Femur (tissue), 1 donor: ENCODE data around the gene PUM1.
"Not testable (repeated sequence)": the region's sequence is repeated elsewhere in the genome, so short reads cannot be mapped to it uniquely, and the experiment has no call there.

Experiments used
- DNase-seq: peaks from one replicate; pipeline ENCODE4 v3.0.0-alpha.2; 2017

PUM1 gene, protein sequence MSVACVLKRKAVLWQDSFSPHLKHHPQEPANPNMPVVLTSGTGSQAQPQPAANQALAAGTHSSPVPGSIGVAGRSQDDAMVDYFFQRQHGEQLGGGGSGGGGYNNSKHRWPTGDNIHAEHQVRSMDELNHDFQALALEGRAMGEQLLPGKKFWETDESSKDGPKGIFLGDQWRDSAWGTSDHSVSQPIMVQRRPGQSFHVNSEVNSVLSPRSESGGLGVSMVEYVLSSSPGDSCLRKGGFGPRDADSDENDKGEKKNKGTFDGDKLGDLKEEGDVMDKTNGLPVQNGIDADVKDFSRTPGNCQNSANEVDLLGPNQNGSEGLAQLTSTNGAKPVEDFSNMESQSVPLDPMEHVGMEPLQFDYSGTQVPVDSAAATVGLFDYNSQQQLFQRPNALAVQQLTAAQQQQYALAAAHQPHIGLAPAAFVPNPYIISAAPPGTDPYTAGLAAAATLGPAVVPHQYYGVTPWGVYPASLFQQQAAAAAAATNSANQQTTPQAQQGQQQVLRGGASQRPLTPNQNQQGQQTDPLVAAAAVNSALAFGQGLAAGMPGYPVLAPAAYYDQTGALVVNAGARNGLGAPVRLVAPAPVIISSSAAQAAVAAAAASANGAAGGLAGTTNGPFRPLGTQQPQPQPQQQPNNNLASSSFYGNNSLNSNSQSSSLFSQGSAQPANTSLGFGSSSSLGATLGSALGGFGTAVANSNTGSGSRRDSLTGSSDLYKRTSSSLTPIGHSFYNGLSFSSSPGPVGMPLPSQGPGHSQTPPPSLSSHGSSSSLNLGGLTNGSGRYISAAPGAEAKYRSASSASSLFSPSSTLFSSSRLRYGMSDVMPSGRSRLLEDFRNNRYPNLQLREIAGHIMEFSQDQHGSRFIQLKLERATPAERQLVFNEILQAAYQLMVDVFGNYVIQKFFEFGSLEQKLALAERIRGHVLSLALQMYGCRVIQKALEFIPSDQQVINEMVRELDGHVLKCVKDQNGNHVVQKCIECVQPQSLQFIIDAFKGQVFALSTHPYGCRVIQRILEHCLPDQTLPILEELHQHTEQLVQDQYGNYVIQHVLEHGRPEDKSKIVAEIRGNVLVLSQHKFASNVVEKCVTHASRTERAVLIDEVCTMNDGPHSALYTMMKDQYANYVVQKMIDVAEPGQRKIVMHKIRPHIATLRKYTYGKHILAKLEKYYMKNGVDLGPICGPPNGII

DNA sequence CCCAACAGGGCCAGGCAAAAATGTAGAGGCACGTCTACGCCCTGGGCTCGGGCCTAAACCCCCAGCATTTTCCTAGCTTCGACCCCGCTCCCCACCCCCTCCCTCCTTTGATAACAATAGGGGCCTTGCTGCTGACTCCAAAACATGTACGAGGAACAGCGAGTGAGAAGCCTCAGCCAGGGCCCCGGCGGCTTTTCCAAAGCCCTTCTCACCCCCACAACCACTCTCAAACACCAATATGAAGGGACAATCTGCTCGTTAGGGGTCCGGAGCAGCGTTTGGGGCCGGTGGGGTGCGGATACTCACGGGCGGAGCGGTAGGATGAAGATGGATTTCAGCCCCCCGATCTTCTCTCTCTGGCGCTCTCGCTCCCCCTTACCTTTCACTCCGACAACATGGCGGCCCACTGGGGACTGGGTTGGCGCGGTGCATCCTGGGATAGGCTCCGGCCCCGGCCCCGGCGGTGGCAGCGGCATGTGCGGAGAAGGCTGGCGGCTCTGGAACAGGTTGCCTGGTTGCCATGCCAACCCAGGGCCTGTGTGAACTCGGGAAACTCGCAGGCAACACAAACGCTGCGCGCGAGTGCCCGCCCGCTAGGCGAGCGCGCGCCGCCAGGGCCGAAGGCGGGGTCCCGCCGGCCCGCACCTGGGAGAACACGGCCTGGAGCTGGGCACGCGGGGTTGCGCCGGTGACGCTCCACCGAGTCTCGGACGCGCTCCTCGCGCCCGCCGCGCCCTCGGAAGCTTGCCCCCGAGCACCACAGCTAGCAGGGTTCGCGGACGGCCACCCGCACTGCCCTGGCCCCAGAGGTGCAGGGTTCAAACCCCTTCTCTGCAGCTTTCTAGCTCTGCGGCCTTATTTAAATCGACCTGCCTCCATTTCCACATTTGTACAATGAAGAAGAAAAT, at the start of gene PUM1:
Gene PUM1 (minus strand): TSS at position 408 of the 908 bp plus-strand sequence. CDS start 6,151 bp downstream, outside the sequence.
- DNase-seq: peak; percentile 98

DNA sequence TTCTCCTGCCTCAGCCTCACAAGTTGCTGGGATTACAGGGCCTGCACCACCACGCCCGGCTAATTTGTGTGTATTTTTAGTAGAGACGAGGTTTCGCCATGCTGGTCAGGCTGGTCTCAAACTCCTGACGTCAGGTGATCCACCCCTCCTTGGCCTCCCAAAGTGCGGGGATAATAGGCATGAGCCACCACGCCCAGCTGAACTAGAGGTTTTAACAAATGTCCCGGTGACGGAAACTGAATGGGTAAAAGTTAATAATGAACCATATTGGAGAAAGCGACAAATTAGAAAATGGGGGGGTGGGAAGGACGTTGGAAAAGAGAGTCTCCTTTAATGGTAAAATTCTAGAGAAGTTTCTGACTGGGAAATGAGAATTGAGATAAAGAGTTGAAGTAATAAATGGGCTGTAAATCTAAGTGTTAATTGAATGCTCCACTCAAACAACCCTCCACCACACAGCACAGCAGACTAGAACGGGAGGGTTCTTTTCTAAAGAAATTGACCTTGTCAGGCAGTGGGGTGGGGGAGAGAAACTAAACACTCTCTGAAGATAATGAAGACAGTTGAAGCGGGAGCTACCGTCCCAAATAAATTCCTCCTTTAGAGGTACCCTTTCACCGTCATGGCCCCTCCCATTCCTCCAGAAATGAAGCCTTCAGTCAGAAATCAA, 46.9 kb upstream of the PUM1 start:
- no peak for DNase-seq

DNA sequence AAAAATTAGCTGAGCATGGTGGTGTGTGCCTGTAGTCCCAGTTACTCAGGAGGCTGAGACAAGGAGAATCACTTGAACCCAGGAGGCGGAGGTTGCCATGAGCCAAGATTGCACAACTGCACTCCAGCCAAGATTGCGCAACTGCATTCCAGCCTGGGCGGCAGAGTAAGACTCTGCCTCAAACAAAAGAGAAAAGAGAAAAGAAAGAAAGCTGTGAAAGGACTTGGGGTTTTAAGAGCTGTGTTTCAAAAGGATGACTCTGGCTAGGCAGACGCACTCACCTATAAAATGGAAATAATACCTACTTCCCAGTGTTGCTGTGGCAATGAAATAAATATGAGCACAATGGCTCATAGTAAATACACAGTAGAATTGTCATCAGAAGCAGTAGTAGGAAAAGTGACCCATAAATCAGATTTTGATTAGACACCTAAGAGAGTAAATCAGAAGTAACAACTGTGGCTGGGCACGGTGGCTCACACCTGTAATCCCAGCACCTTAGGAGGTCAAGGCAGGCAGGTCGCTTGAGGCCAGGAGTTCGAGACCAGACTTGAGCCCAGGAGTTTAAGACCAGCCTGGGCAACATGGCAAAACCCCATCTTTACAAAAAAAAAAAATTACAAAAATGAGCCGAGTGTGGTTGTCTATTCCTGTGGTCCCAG, 45.9 kb upstream of the PUM1 start:
- no peak for DNase-seq

DNA sequence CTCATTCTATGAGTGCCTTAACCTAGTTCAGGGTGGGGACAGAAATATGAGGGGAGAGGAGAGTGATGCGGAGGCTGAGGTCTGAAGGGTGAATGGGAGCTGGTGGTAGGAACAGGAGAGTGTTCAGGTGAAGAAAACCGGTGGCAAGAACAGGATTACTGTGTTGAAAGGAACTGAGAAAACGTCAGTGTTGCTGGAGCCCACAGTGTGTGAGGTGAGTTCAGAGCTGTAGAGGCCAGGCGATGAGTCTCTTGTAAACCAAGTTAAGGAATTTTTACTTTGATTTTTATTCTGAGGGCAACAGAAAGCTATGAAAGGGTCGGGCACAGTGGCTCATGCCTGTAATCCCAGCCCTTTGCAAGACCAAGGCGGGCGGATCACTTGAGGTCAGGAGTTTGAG, 45.3 kb upstream of the PUM1 start:
- no peak for DNase-seq

- no peak for DNase-seq
Observed at GRCh38 chr1:31108861-31109260, 43.3 kb upstream of the PUM1 start.

DNA sequence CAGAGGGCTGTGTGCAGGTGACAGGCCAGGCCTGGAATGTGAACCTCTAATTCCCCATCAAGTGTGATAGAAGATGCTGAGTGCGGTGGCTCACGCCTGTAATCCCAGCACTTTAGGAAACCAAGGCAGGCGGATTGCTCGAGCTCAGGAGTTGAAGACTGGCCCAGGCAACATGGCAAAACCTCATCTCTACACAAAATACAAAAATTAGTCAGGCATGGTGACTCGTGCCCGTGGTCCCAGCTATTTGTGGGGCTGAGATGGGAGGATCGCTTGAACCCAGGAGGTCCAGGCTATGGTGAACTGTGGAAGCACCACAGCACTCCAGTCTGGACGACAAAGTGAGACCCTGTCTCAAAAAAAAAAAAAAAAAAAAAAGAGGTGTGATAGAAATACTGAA, 40.1 kb upstream of the PUM1 start:
- DNase-seq: no peak

- peak; percentile 23 for DNase-seq
Observed at GRCh38 chr1:31102501-31102950, 37.0 kb upstream of the PUM1 start.

- DNase-seq: peak; percentile 19
Observed at GRCh38 chr1:31101147-31101502, 35.6 kb upstream of the PUM1 start.

- DNase-seq: no peak
Observed at GRCh38 chr1:31099293-31100032, 33.9 kb upstream of the PUM1 start.

- DNase-seq: no peak
Observed at GRCh38 chr1:31095985-31096384, 30.5 kb upstream of the PUM1 start.

GRCh38 chr1:31095298-31095981, 29.9 kb upstream of the PUM1 start:
- no peak for DNase-seq

DNA sequence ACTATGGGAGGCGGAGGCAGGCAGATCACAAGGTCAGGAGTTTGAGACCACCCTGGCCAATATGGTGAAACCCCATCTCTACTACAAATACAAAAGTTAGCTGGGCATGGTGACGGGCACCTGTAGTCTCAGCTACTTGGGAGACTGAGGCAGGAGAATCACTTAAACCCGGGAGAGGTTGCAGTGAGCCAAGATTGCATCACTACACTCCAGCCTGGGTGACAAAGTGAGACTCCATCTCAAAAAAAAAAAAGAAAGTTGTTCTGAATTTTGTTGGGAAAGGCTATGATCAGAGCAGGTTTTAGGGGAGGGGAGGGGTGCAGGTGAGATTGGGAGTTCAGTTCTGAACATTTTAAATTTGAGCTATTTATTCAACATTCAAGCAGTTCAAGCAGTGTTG, 22.6 kb upstream of the PUM1 start:
- not testable (repeated sequence) for DNase-seq

- no peak for DNase-seq
Observed at GRCh38 chr1:31084782-31085569, 19.5 kb upstream of the PUM1 start.

GRCh38 chr1:31082385-31082784, 16.9 kb upstream of the PUM1 start:
- DNase-seq: no peak

- DNase-seq: no peak
Observed at GRCh38 chr1:31073044-31073443, 7.5 kb upstream of the PUM1 start.

DNA sequence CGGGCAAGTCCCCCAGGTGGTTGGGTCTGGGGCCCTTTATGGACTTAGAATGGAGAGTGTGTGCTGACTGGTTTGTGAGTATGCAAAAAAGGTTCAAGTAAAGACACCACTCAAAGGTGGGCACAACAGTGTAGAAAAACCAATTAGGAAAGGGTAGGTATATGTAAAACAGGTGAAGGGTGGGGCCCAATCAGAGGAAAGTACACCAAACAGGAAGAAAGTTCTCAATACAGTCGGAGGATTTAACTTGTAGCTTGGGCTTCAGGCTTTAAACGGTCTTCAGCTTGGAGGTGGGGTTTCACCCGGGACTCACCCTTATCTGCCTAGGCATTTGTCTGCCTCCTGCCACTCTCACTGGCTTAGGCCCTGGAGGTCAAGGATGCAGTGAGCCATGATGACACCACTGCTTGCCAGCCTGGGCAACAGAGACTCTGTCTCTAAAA, 6.8 kb upstream of the PUM1 start:
- no peak for DNase-seq

DNA sequence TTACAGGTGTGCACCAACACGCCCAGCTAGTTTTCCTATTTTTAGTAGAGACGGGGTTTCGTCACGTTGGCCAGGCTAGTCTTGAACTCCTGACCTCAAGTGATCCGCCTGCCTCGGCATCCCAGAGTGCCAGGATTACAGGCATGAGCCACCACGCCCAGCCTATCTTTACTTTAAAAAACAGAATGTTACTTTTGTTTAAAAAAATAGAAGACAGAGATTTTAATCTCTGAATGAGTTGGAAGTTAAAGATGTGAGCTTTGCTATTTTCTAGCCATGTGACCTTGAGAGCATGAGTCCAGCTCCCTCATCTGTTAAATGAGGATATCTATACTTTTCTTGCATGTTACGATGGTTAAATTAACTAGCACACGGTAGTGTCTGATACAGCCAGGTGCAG, 3.9 kb upstream of the PUM1 start:
- no peak for DNase-seq

DNA sequence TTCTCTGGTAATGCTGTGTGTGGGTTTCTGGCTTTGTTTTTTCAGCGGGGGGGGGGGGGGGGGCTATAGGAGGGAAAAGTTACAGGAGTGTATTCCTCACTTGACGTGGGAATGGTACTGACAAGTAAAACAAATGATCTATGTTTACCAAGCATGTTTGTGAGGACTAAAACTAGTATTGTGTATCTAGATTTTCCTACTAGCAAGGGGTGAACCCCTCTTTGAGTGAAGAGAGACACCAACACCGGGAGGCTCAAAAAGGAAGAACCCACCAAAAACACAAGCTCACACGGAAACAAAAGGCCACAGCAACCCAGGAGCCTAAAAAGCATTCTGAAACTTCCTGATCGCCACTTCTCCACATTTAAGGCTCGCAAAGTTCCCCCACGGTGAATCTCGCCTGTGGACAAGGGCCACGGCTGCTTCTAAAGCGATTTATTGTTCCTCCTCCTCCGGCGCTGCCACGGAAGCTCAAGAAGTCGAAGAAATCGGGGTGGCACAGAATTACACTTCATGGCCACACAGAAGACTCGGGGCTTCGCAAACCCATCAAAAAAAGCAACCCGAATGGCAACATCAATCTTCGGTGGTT, 703 bp downstream of the PUM1 start:
- no peak for DNase-seq
